Activated CD8-positive, alpha-beta T cell treated with anti-CD3 and anti-CD28 coated beads for 36 hours (primary cell): ENCODE measurements around the gene PELO. TPM values are rescaled to one million over a fixed set of nuclear protein-coding genes. Genes with fewer than 3 reads are reported as not detected.
A peak's percentile ranks its signal among the peaks of the same experiment; 100 is the strongest.

Source experiments
- ATAC-seq: fragments of 200-7000 bp; cut with Tn5 transposase; one replicate; pipeline ENCODE4 v1.10.0; 2021; ENCODE audit warnings: mild to moderate bottlenecking, moderate library complexity
- CTCF ChIA-PET: fragments of 350-600 bp; sonication (Branson Sonifier 250); formaldehyde crosslinking; loops from one replicate; lab custom pipeline; 2021; ENCODE audit warnings: antibody characterized with exemption; lab: Charles Lee
- POLR2A ChIA-PET: fragments of 350-600 bp; sonication (Branson Sonifier 250); formaldehyde crosslinking; loops from one replicate; lab custom pipeline; 2021; ENCODE audit warnings: antibody characterized with exemption; lab: Charles Lee
- DNase-seq: peaks from one replicate; pipeline ENCODE4 v3.0.0-alpha.2; 2020
- H3K27ac Mint-ChIP-seq: one replicate; pipeline ENCODE4 v1.8.0; 2021; ENCODE audit warnings: mild to moderate bottlenecking, mixed read lengths
- H3K27me3 Mint-ChIP-seq: one replicate; pipeline ENCODE4 v1.8.0; 2021; ENCODE audit warnings: mixed read lengths
- H3K36me3 Mint-ChIP-seq: one replicate; pipeline ENCODE4 v1.8.0; 2021; ENCODE audit warnings: low read depth, mixed read lengths
- H3K4me1 Mint-ChIP-seq: one replicate; pipeline ENCODE4 v1.8.0; 2021; ENCODE audit warnings: low read depth, mixed read lengths
- H3K4me3 Mint-ChIP-seq: one replicate; pipeline ENCODE4 v1.8.0; 2021; ENCODE audit warnings: mild to moderate bottlenecking, moderate library complexity, mixed read lengths
- H3K9me3 Mint-ChIP-seq: one replicate; pipeline ENCODE4 v1.8.0; 2021; ENCODE audit warnings: mixed read lengths
- CTCF ChIP-seq: fragments of 200-600 bp; IDR thresholded peaks from one replicate; pipeline ENCODE4 v1.8.0; 2022; ENCODE audit warnings: antibody characterized with exemption, mild to moderate bottlenecking
- intact Hi-C: fragments of 100-400 bp; cut with micrococcal nuclease; formaldehyde crosslinking; loops from one replicate; pipeline ENCODE4 v1.10.0; 2022
- total RNA-seq, 2 experiments: library from RNA; stranded (reverse); gene quantifications; one replicate each; pipeline ENCODE4 v1.2.3, GENCODE V29; 2021

The PELO gene
- total RNA-seq, 2 experiments from 2014 or later = 25.4 to 26.0 TPM

- Mint-ChIP-seq H3K9me3 (no peaks in the 10 kb centered on the region), H3K4me1 (peaks cover 41% of the 10 kb centered on the region), H3K27ac (no peak overlapping the region), H3K36me3 (peaks cover 10% of the 10 kb centered on the region), H3K27me3 (no peaks in the 10 kb centered on the region), H3K4me3 (no peak overlapping the region)
- ATAC-seq (no peak), DNase-seq (no peak)
- CTCF ChIA-PET = interaction anchor here (0.7 to 1.8 kb wide), 2 partner anchors 9 to 124 kb away, joined by 3 to 7 read pairs; no protein-coding TSS in a partner anchor
- no peak for TF ChIP-seq CTCF
- POLR2A ChIA-PET = interaction anchor here (3.0 kb wide), 1 partner anchor 8 kb away, joined by 16 read pairs; no protein-coding TSS in a partner anchor
- intact Hi-C loops = no loop called here
These were observed 3.6 kb downstream of the PELO start for GRCh38 chr5:52791366-52791765.

- Mint-ChIP-seq H3K9me3 (no peaks in the 10 kb centered on the region), H3K36me3 (peaks cover 10% of the 10 kb centered on the region), H3K27ac (no peak overlapping the region), H3K4me1 (peaks cover 40% of the 10 kb centered on the region), H3K27me3 (no peaks in the 10 kb centered on the region), H3K4me3 (no peak overlapping the region)
- no peak for TF ChIP-seq CTCF
- ChIA-PET CTCF (interaction anchor here (2.5 kb wide), 1 partner anchor 19 kb away, joined by 8 read pairs; no protein-coding TSS in a partner anchor), POLR2A (no interaction called here)
- ATAC-seq = no peak
- intact Hi-C loops = no loop called here
- DNase-seq = no peak
These were observed 6.8 kb downstream of the PELO start for GRCh38 chr5:52794519-52794918.

GRCh38 chr5:52796031-52796430, 8.3 kb downstream of the PELO start:
- no peak for TF ChIP-seq CTCF
- Mint-ChIP-seq H3K9me3 (no peaks in the 10 kb centered on the region), H3K27ac (no peak overlapping the region), H3K4me1 (peaks cover 28% of the 10 kb centered on the region), H3K36me3 (peaks cover 17% of the 10 kb centered on the region), H3K4me3 (no peak overlapping the region), H3K27me3 (no peaks in the 10 kb centered on the region)
- POLR2A ChIA-PET = no interaction called here
- CTCF ChIA-PET = interaction anchor here (0.7 to 2.5 kb wide), 3 partner anchors 8 to 60 kb away, joined by 3 to 8 read pairs (median 3); partner anchors contain the start of genes ITGA1 and PELO
- intact Hi-C loops = no loop called here
- DNase-seq = no peak
- no peak for ATAC-seq

- POLR2A ChIA-PET = no interaction called here
- Mint-ChIP-seq H3K36me3 (peaks cover 19% of the 10 kb centered on the region), H3K9me3 (no peaks in the 10 kb centered on the region), H3K27me3 (no peaks in the 10 kb centered on the region), H3K4me1 (peaks cover 31% of the 10 kb centered on the region), H3K27ac (no peak overlapping the region), H3K4me3 (no peak overlapping the region)
- intact Hi-C loops = no loop called here
- DNase-seq = no peak
- ATAC-seq = no peak
- CTCF ChIA-PET = interaction anchor here (0.7 to 2.5 kb wide), 2 partner anchors 9 to 21 kb away, joined by 3 to 8 read pairs; partner anchors contain the start of genes ITGA1 and PELO
- TF ChIP-seq CTCF = no peak
These were observed 8.9 kb downstream of the PELO start for GRCh38 chr5:52796516-52797103.

GRCh38 chr5:52798938-52799337, 11.2 kb downstream of the PELO start:
- H3K27ac Mint-ChIP-seq = peak overlapping the region; percentile 97
- POLR2A ChIA-PET = interaction anchor here (0.7 to 3.0 kb wide), 7 partner anchors 9 to 200 kb away, joined by 3 to 16 read pairs (median 5); partner anchors contain the start of genes ITGA1 and PELO
- intact Hi-C loops = no loop called here

More at GRCh38 chr5:52798938-52799337, 11.2 kb downstream of the PELO start:
- DNase-seq (no peak), ATAC-seq (no peak)
- H3K36me3 Mint-ChIP-seq = peaks cover 32% of the 10 kb centered on the region
- CTCF ChIA-PET = interaction anchor here (0.8 to 2.0 kb wide), 16 partner anchors 10 to 150 kb away, joined by 3 to 14 read pairs (median 4); partner anchors contain the start of genes ITGA1 and PELO
- H3K4me3 Mint-ChIP-seq = peak overlapping the region; percentile 97
- peaks cover 36% of the 10 kb centered on the region for H3K4me1 Mint-ChIP-seq
- no peak for TF ChIP-seq CTCF
- H3K27me3 Mint-ChIP-seq = no peaks in the 10 kb centered on the region
- no peaks in the 10 kb centered on the region for H3K9me3 Mint-ChIP-seq
